HepG2 (cell line): Measurements from ENCODE around the gene ZNF106. TPM values are rescaled to one million over a fixed set of nuclear protein-coding genes. Genes with fewer than 3 reads are reported as not detected.
A peak's percentile ranks its signal among the peaks of the same experiment; 100 is the strongest.

Experiments used
- ATF1 ChIP-seq: IDR thresholded peaks from 2 replicates; pipeline ENCODE4 v1.6.1; 2016; ENCODE audit warnings: mild to moderate bottlenecking, control low read depth
- ETS1 ChIP-seq: sonication (generic); formaldehyde crosslinking; IDR thresholded peaks from 2 replicates; pipeline ENCODE4 v1.4.0; 2020; ENCODE audit warnings: missing genetic modification reagents
- FOSL1 ChIP-seq: sonication (generic); formaldehyde crosslinking; IDR thresholded peaks from 2 replicates; pipeline ENCODE4 v1.9.0; 2021; ENCODE audit warnings: missing genetic modification reagents, borderline replicate concordance
- HIVEP1 ChIP-seq: sonication (generic); formaldehyde crosslinking; IDR thresholded peaks from 2 replicates; pipeline ENCODE4 v1.4.0; 2020; ENCODE audit warnings: mild to moderate bottlenecking, missing genetic modification reagents
- HMG20A ChIP-seq: IDR thresholded peaks from 2 replicates; pipeline ENCODE4 v1.6.1; 2016; ENCODE audit warnings: borderline replicate concordance
- ISX ChIP-seq: sonication (generic); formaldehyde crosslinking; conservative IDR thresholded peaks from 2 replicates; pipeline ENCODE4 v1.5.0; 2020; ENCODE audit warnings: missing genetic modification reagents
- MAFF ChIP-seq: IDR thresholded peaks from 2 replicates; pipeline ENCODE4 v1.6.1; 2011; ENCODE audit warnings: low read depth, low read length, improper control_type of control experiment
- MIER2 ChIP-seq: IDR thresholded peaks from 2 replicates; pipeline ENCODE4 v1.6.1; 2016; ENCODE audit warnings: missing biosample characterization, missing genetic modification reagents
- MYNN ChIP-seq: sonication (generic); formaldehyde crosslinking; IDR thresholded peaks from 2 replicates; pipeline ENCODE4 v1.4.0; 2020; ENCODE audit warnings: mild to moderate bottlenecking, low read depth, missing genetic modification reagents
- SETDB1 ChIP-seq: sonication (generic); formaldehyde crosslinking; IDR thresholded peaks from 2 replicates; pipeline ENCODE4 v1.5.1; 2020; ENCODE audit warnings: missing genetic modification reagents, mild to moderate bottlenecking, borderline replicate concordance
- TEF ChIP-seq: sonication (generic); formaldehyde crosslinking; IDR thresholded peaks from 2 replicates; pipeline ENCODE4 v1.5.0; 2020; ENCODE audit warnings: missing genetic modification reagents
- ZFP37 ChIP-seq: sonication (generic); formaldehyde crosslinking; IDR thresholded peaks from 2 replicates; pipeline ENCODE4 v1.4.0; 2020; ENCODE audit warnings: missing genetic modification reagents, borderline replicate concordance
- ZFP90 ChIP-seq: sonication (generic); formaldehyde crosslinking; IDR thresholded peaks from 2 replicates; pipeline ENCODE4 v1.8.0; 2022; ENCODE audit warnings: missing genetic modification reagents, mild to moderate bottlenecking, inconsistent platforms, borderline replicate concordance
- polyA plus RNA-seq, 8 experiments: library from polyadenylated mRNA; depleted of rRNA in 3 of 8; stranded (reverse) in 7 of 8; unstranded in 1 of 8; fragments of >200 nt; fragmentation: Illumina TruSeq in 4 of 8; extraction: Trizol in 4 of 8; gene quantifications; 2 replicates each; pipeline versions ENCODE4 v1.2.1 to v1.2.3, GENCODE V29; 2011 to 2016; ENCODE audit warnings: low read depth in 4 of 8, missing spikeins in 1 of 8, mixed read lengths in 1 of 8; ENCODE audit not compliant: insufficient read depth in 1 of 8
- total RNA-seq, 5 experiments: library from RNA; depleted of rRNA; stranded (reverse); fragments of >200 nt; fragmentation: Illumina TruSeq; extraction: Trizol; gene quantifications; 2 replicates each; pipeline ENCODE4 v1.2.3, GENCODE V29; 2016; ENCODE audit warnings: low read depth in 1 of 5
- TF ChIP-seq, protein P1 (sequence below): sonication (generic); formaldehyde crosslinking; conservative IDR thresholded peaks from 2 replicates; pipeline ENCODE4 v1.4.0; 2020; ENCODE audit warnings: mild to moderate bottlenecking, missing genetic modification reagents, moderate library complexity
- TF ChIP-seq, protein P2 (sequence below): sonication (generic); formaldehyde crosslinking; IDR thresholded peaks from 2 replicates; pipeline ENCODE4 v1.4.0; 2020; ENCODE audit warnings: missing genetic modification reagents, borderline replicate concordance

Gene ZNF106
- total and polyA plus RNA-seq, 2 of the 13 experiments (the other 11 are each of a cell fraction or from before 2014, with no cell fraction given), result 12.5 to 35.1 TPM

DNA sequence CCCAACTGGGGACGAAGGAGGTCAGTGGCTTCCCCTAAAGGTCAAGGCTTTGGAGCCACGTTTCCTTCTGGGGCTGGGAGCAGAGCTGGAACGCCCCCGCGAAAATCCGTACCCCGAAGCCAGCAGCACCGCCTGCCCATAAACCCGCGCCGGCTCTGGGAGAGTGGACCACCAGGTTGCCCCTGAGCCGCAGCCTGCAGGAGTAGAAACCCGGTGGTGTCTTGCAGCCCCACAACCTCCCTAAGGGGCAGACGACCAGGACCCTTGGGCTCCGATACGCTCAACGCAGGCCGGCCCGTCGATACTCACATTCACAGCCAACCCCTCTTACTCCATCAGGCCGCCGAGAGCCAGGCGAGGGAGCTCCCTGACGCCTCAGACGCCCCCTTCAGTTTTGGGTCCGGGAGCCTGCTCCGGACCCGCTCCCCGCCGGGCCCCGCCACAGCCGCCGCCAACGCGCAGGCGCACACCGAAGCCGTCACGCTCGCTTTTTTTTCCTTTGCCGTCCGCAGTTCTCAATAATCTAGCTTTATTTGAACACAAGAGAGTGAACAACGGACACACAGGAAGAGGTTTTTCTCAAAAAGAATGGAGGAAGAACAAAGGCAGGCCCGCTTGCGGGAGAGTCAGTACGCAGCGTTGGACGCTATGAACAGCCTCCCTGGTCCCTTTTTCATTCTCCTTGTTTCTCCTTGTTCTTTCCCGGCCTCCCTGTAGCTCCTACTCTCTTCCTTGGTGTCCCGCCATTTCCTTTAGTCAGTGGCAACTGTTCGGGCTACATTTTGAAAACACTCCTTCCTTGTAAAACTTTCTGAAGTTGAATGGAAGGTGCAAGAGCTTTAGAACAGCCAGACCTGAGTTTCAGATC is at the start of gene ZNF106 (continued):
- TF ChIP-seq FOSL1 (CRISPR knock-in tag), result no peak
- peak; percentile 89 for TF ChIP-seq ZFP37
- TF ChIP-seq HIVEP1 (CRISPR knock-in tag), result peak; percentile 79
- peak; percentile 58; the same call in 1 of the 2 replicates for TF ChIP-seq ZFP90 (CRISPR knock-in tag)
- no peak for TF ChIP-seq MAFF
- TF ChIP-seq, protein P1, sequence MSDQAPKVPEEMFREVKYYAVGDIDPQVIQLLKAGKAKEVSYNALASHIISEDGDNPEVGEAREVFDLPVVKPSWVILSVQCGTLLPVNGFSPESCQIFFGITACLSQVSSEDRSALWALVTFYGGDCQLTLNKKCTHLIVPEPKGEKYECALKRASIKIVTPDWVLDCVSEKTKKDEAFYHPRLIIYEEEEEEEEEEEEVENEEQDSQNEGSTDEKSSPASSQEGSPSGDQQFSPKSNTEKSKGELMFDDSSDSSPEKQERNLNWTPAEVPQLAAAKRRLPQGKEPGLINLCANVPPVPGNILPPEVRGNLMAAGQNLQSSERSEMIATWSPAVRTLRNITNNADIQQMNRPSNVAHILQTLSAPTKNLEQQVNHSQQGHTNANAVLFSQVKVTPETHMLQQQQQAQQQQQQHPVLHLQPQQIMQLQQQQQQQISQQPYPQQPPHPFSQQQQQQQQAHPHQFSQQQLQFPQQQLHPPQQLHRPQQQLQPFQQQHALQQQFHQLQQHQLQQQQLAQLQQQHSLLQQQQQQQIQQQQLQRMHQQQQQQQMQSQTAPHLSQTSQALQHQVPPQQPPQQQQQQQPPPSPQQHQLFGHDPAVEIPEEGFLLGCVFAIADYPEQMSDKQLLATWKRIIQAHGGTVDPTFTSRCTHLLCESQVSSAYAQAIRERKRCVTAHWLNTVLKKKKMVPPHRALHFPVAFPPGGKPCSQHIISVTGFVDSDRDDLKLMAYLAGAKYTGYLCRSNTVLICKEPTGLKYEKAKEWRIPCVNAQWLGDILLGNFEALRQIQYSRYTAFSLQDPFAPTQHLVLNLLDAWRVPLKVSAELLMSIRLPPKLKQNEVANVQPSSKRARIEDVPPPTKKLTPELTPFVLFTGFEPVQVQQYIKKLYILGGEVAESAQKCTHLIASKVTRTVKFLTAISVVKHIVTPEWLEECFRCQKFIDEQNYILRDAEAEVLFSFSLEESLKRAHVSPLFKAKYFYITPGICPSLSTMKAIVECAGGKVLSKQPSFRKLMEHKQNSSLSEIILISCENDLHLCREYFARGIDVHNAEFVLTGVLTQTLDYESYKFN (CRISPR knock-in tag), result peak; percentile 53; the same call in 1 of the 2 replicates
- no peak for TF ChIP-seq SETDB1 (CRISPR knock-in tag)
- no peak for TF ChIP-seq HMG20A (CRISPR knock-in tag)
- TF ChIP-seq ETS1, result no peak
- TF ChIP-seq TEF, result peak; percentile 52; the same call in 1 of the 2 replicates
- TF ChIP-seq, protein P2, sequence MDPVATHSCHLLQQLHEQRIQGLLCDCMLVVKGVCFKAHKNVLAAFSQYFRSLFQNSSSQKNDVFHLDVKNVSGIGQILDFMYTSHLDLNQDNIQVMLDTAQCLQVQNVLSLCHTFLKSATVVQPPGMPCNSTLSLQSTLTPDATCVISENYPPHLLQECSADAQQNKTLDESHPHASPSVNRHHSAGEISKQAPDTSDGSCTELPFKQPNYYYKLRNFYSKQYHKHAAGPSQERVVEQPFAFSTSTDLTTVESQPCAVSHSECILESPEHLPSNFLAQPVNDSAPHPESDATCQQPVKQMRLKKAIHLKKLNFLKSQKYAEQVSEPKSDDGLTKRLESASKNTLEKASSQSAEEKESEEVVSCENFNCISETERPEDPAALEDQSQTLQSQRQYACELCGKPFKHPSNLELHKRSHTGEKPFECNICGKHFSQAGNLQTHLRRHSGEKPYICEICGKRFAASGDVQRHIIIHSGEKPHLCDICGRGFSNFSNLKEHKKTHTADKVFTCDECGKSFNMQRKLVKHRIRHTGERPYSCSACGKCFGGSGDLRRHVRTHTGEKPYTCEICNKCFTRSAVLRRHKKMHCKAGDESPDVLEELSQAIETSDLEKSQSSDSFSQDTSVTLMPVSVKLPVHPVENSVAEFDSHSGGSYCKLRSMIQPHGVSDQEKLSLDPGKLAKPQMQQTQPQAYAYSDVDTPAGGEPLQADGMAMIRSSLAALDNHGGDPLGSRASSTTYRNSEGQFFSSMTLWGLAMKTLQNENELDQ (CRISPR knock-in tag), result no peak
- TF ChIP-seq ATF1 (CRISPR knock-in tag), result peak; percentile 88
- no peak; the same call in 1 of the 2 replicates for TF ChIP-seq ISX (CRISPR knock-in tag)
- TF ChIP-seq MYNN (CRISPR knock-in tag), result no peak
- TF ChIP-seq MIER2 (CRISPR knock-in tag), result no peak
